HG03457 (cell line): ENCODE results near the gene WNK4.
"Not testable (repeated sequence)": the region's sequence is repeated elsewhere in the genome, so short reads cannot be mapped to it uniquely, and the experiment has no call there.

Experiments
- ATAC-seq: cut with Tn5 transposase; IDR thresholded peaks from one replicate; pipeline ENCODE4 v1.9.1; 2021; ENCODE audit warnings: moderate number of reproducible peaks; ENCODE audit not compliant: unreplicated experiment

WNK4 gene

GRCh38 chr17:42779936-42780850, at the start of gene WNK4:
Gene WNK4 (plus strand): TSS chr17:42780610. CDS start chr17:42780699, 89 bp downstream.
- no peak for ATAC-seq

GRCh38 chr17:42740699-42741098, 39.7 kb upstream of the WNK4 start:
- no peak for ATAC-seq

GRCh38 chr17:42742916-42743315, 37.5 kb upstream of the WNK4 start:
- not testable (repeated sequence) for ATAC-seq

GRCh38 chr17:42743595-42744282, 36.7 kb upstream of the WNK4 start:
- no peak for ATAC-seq

- peak; percentile 34 for ATAC-seq
Measured at GRCh38 chr17:42744283-42744805, 36.1 kb upstream of the WNK4 start.

GRCh38 chr17:42744806-42745617, 35.4 kb upstream of the WNK4 start, which contains the start of gene EZH1:
Gene EZH1 (minus strand): TSS chr17:42745040. CDS start chr17:42728941, 16,099 bp downstream.
- peak; percentile 72 for ATAC-seq

GRCh38 chr17:42748202-42748907, 32.1 kb upstream of the WNK4 start:
- no peak for ATAC-seq

- no peak for ATAC-seq
Measured at GRCh38 chr17:42748908-42749798, 31.3 kb upstream of the WNK4 start.

GRCh38 chr17:42750739-42751344, 29.6 kb upstream of the WNK4 start:
- no peak for ATAC-seq

GRCh38 chr17:42751628-42752027, 28.8 kb upstream of the WNK4 start:
- no peak for ATAC-seq

- no peak for ATAC-seq
Measured at GRCh38 chr17:42754782-42755181, 25.6 kb upstream of the WNK4 start.

- ATAC-seq: no peak
Measured at GRCh38 chr17:42759982-42760651, 20.3 kb upstream of the WNK4 start.

- ATAC-seq: no peak
Measured at GRCh38 chr17:42760652-42761581, 19.5 kb upstream of the WNK4 start, which contains the start of gene RAMP2. Gene RAMP2 (plus strand): TSS chr17:42761227. CDS start chr17:42761262, 35 bp downstream.

- no peak for ATAC-seq
Measured at GRCh38 chr17:42761638-42762037, 18.8 kb upstream of the WNK4 start.

GRCh38 chr17:42766124-42766523, 14.3 kb upstream of the WNK4 start:
- ATAC-seq: no peak

GRCh38 chr17:42767512-42767911, 12.9 kb upstream of the WNK4 start:
- no peak for ATAC-seq

- not testable (repeated sequence) for ATAC-seq
Measured at GRCh38 chr17:42768006-42768405, 12.4 kb upstream of the WNK4 start.
